H1 (cell line): ENCODE results near the gene CPE. TPM values are rescaled to one million over a fixed set of nuclear protein-coding genes. Genes with fewer than 3 reads are reported as not detected.

Experiments used
- CTCF ChIA-PET: fragments of 300-600 bp; sonication (Branson Sonifier 250); formaldehyde crosslinking; loops from one replicate; lab custom pipeline; 2021; ENCODE audit not compliant: partially characterized antibody; lab: Charles Lee
- POLR2A ChIA-PET: fragments of 300-600 bp; sonication (Branson Sonifier 250); formaldehyde crosslinking; loops from one replicate; lab custom pipeline; 2021; ENCODE audit warnings: inconsistent platforms; ENCODE audit not compliant: partially characterized antibody; lab: Charles Lee
- DNase-seq, 2 experiments: peaks; one replicate each; pipeline versions ENCODE4 v3.0.0 to v3.0.0-alpha.2; 2010 to 2022; ENCODE audit warnings: low spot score in 2 of 2, low read depth in 1 of 2, mixed read lengths in 1 of 2
- FAIRE-seq: peaks from 2 replicates; lab custom pipeline; 2011; peaks lifted over from hg19 to GRCh38; lab: Jason Lieb, UNC
- H2AFZ ChIP-seq: 2 replicates; pipeline ENCODE4 v1.8.1; 2012; ENCODE audit warnings: low read length, inconsistent platforms
- H2AK5ac ChIP-seq: 2 replicates; pipeline ENCODE4 v1.6.1; 2013; ENCODE audit warnings: low read depth, low read length
- H2BK120ac ChIP-seq: replicated peaks from 2 replicates; pipeline ENCODE3; 2013; ENCODE audit warnings: low read depth, low read length, inconsistent platforms
- H2BK12ac ChIP-seq: 2 replicates; pipeline ENCODE4 v1.6.1; 2013; ENCODE audit warnings: low read depth, low read length
- H2BK15ac ChIP-seq: 2 replicates; pipeline ENCODE4 v1.6.1; 2013; ENCODE audit warnings: low read length
- H2BK20ac ChIP-seq: 2 replicates; pipeline ENCODE4 v1.6.1; 2013; ENCODE audit warnings: low read length
- H2BK5ac ChIP-seq: 2 replicates; pipeline ENCODE4 v1.6.1; 2013; ENCODE audit warnings: low read depth, low read length
- H3K14ac ChIP-seq: 2 replicates; pipeline ENCODE4 v1.6.1; 2013; ENCODE audit warnings: inconsistent platforms; ENCODE audit not compliant: insufficient read length
- H3K18ac ChIP-seq: 2 replicates; pipeline ENCODE4 v1.6.1; 2013; ENCODE audit warnings: low read length; ENCODE audit errors: extremely low read depth
- H3K23ac ChIP-seq: 2 replicates; pipeline ENCODE4 v1.6.1; 2013; ENCODE audit warnings: inconsistent platforms; ENCODE audit not compliant: insufficient read length
- H3K23me2 ChIP-seq: 2 replicates; pipeline ENCODE4 v1.6.1; 2013; ENCODE audit warnings: low read depth, low read length
- H3K27ac ChIP-seq: 2 replicates; pipeline ENCODE4 v1.6.1; 2011; ENCODE audit warnings: low read depth, low read length, inconsistent platforms
- H3K27me3 ChIP-seq, 4 experiments: replicated peaks in 1 of 4; 1 replicate in 1 of 4; 2 replicates in 3 of 4; pipeline versions ENCODE4 v1.6.1 to v1.8.1; 2011 to 2013; ENCODE audit warnings: low read length in 3 of 4, mild to moderate bottlenecking in 3 of 4, inconsistent platforms in 2 of 4, mixed read lengths in 2 of 4, moderate library complexity in 1 of 4; ENCODE audit not compliant: control insufficient read depth in 3 of 4, insufficient read depth in 3 of 4; ENCODE audit errors: extremely low read depth in 1 of 4
- H3K36me3 ChIP-seq, 4 experiments: 2 replicates each; pipeline versions ENCODE4 v1.6.1 to v1.8.1; 2011 to 2013; ENCODE audit warnings: mild to moderate bottlenecking in 4 of 4, low read length in 3 of 4, moderate library complexity in 2 of 4, control low read depth in 1 of 4, inconsistent platforms in 1 of 4; ENCODE audit not compliant: insufficient read depth in 4 of 4, control insufficient read depth in 2 of 4
- H3K4ac ChIP-seq: replicated peaks from 2 replicates; pipeline ENCODE3; 2013; ENCODE audit warnings: low read length, low read depth, mixed read lengths, inconsistent platforms; ENCODE audit not compliant: insufficient read length
- H3K4me1 ChIP-seq, 4 experiments: replicated peaks in 1 of 4; 1 replicate in 1 of 4; 2 replicates in 3 of 4; pipeline versions ENCODE4 v1.6.1 to v1.8.1; 2011 to 2013; ENCODE audit warnings: low read length in 3 of 4, inconsistent platforms in 2 of 4, mixed read lengths in 1 of 4; ENCODE audit not compliant: insufficient read depth in 4 of 4, control insufficient read depth in 3 of 4
- H3K4me2 ChIP-seq, 2 experiments: 2 replicates each; pipeline versions ENCODE4 v1.6.1 to v1.8.1; 2011 to 2013; ENCODE audit warnings: low read depth in 2 of 2, low read length in 2 of 2, control low read depth in 1 of 2, inconsistent platforms in 1 of 2, mild to moderate bottlenecking in 1 of 2; ENCODE audit not compliant: insufficient read depth in 1 of 2
- H3K4me3 ChIP-seq, 4 experiments: fragments of 200-600, 300-600 bp in 1 of 4; sonication (generic), shearing (Covaris generic), sonication (Bioruptor Twin) in 1 of 4; 2 replicates each; pipeline versions ENCODE4 v1.5.1 to v1.8.1; 2011 to 2016; ENCODE audit warnings: low read length in 4 of 4, low read depth in 3 of 4, control low read depth in 2 of 4, inconsistent platforms in 2 of 4, mild to moderate bottlenecking in 2 of 4, mixed read lengths in 1 of 4, moderate library complexity in 1 of 4; ENCODE audit not compliant: insufficient read depth in 2 of 4; ENCODE audit errors: extremely low read depth in 1 of 4
- H3K56ac ChIP-seq: replicated peaks from 2 replicates; pipeline ENCODE3; 2013; ENCODE audit warnings: low read depth, mild to moderate bottlenecking, mixed read lengths, low read length, inconsistent platforms; ENCODE audit not compliant: insufficient read length
- H3K79me1 ChIP-seq: 2 replicates; pipeline ENCODE4 v1.6.1; 2013; ENCODE audit warnings: low read depth, low read length, control low read depth
- H3K79me2 ChIP-seq, 2 experiments: 2 replicates each; pipeline versions ENCODE4 v1.6.1 to v1.8.1; 2012 to 2013; ENCODE audit warnings: low read length in 2 of 2, mild to moderate bottlenecking in 2 of 2, inconsistent platforms in 1 of 2; ENCODE audit not compliant: insufficient read depth in 2 of 2, control insufficient read depth in 1 of 2
- H3K9ac ChIP-seq, 4 experiments: replicated peaks in 1 of 4; 1 replicate in 1 of 4; 2 replicates in 3 of 4; pipeline versions ENCODE4 v1.6.1 to v1.8.1; 2011 to 2013; ENCODE audit warnings: low read depth in 3 of 4, low read length in 3 of 4, control low read depth in 2 of 4, mild to moderate bottlenecking in 2 of 4, moderate library complexity in 2 of 4, inconsistent platforms in 1 of 4; ENCODE audit errors: extremely low read depth in 1 of 4
- H3K9me3 ChIP-seq, 2 experiments: 2 replicates each; pipeline versions ENCODE4 v1.6.1 to v1.8.1; 2012 to 2013; ENCODE audit warnings: mild to moderate bottlenecking in 2 of 2, moderate library complexity in 2 of 2, control low read depth in 1 of 2, inconsistent platforms in 1 of 2, low read depth in 1 of 2, low read length in 1 of 2, mixed read lengths in 1 of 2; ENCODE audit not compliant: insufficient read depth in 2 of 2
- H4K20me1 ChIP-seq, 2 experiments: replicated peaks in 1 of 2; 2 replicates each; pipeline versions ENCODE3 to v1.8.1; 2011 to 2013; ENCODE audit warnings: inconsistent platforms in 2 of 2, low read length in 2 of 2, mild to moderate bottlenecking in 1 of 2; ENCODE audit not compliant: insufficient read depth in 2 of 2, control insufficient read depth in 1 of 2
- H4K5ac ChIP-seq: 2 replicates; pipeline ENCODE4 v1.6.1; 2013; ENCODE audit warnings: low read length, low read depth, mixed read lengths, inconsistent platforms; ENCODE audit not compliant: insufficient read length
- H4K8ac ChIP-seq: 2 replicates; pipeline ENCODE4 v1.8.0; 2013; ENCODE audit warnings: mild to moderate bottlenecking, moderate library complexity, low read length, inconsistent platforms; ENCODE audit not compliant: insufficient read depth; ENCODE audit errors: extremely low read depth
- H4K91ac ChIP-seq: replicated peaks from 2 replicates; pipeline ENCODE3; 2013; ENCODE audit warnings: low read length, mixed read lengths, inconsistent platforms; ENCODE audit not compliant: insufficient read length
- BCL11A ChIP-seq, 2 experiments: IDR thresholded peaks; one replicate each; pipeline ENCODE4 v1.6.1; 2011; ENCODE audit warnings: low read depth in 2 of 2, low read length in 2 of 2, mild to moderate bottlenecking in 2 of 2
- HDAC6 ChIP-seq: IDR thresholded peaks from one replicate; pipeline ENCODE4 v1.7.1; 2012; ENCODE audit warnings: low read depth, mild to moderate bottlenecking, inconsistent platforms, low read length, moderate library complexity
- KDM1A ChIP-seq: fragments of 200-600, 300-600 bp; sonication (generic); IDR thresholded peaks from 2 replicates; pipeline ENCODE4 v1.7.1; 2016; ENCODE audit warnings: mild to moderate bottlenecking, low read length, borderline replicate concordance
- POU5F1 ChIP-seq: IDR thresholded peaks from 2 replicates; pipeline ENCODE4 v1.6.1; 2011; ENCODE audit warnings: low read depth, mild to moderate bottlenecking, low read length, moderate library complexity
- RXRA ChIP-seq: IDR thresholded peaks from 2 replicates; pipeline ENCODE4 v1.6.1; 2011; ENCODE audit warnings: low read depth, mild to moderate bottlenecking, low read length, moderate library complexity; ENCODE audit not compliant: insufficient read depth
- TBP ChIP-seq: IDR thresholded peaks from 2 replicates; pipeline ENCODE4 v1.6.1; 2011; ENCODE audit warnings: low read depth, low read length, improper control_type of control experiment
- whole genome bisulfite sequencing, 2 experiments: shearing (Covaris generic) in 1 of 2; methylation state at CpG; one replicate each; pipeline versions ENCODE4 v1.1.6 to v1.1.7; 2013 to 2015; ENCODE audit warnings: low lambda C conversion rate in 2 of 2, mixed read lengths in 2 of 2, inconsistent platforms in 1 of 2, low coverage in 1 of 2, missing lambda C conversion rate in 1 of 2; ENCODE audit not compliant: insufficient replicate concordance in 2 of 2, insufficient coverage in 1 of 2, insufficient read length in 1 of 2; ENCODE audit errors: extremely low coverage in 1 of 2, missing lambda C conversion rate in 1 of 2; 5-methylcytosine and 5-hydroxymethylcytosine counted together
- polyA plus RNA-seq, 7 experiments: library from polyadenylated mRNA; depleted of rRNA in 3 of 7; stranded (reverse) in 5 of 7; unstranded in 2 of 7; fragments of >200 nt in 5 of 7; fragments of 200-250 nt in 2 of 7; gene quantifications; 1 replicate in 5 of 7; 2 replicates in 1 of 7; 4 replicates in 1 of 7; pipeline versions ENCODE4 v1.2.1 to v1.2.3, GENCODE V29; 2011 to 2013; ENCODE audit warnings: missing spikeins in 2 of 7, mixed read lengths in 2 of 7
- total RNA-seq: library from RNA; stranded (reverse); fragmentation: NEBNext Ultra II Directional; extraction: Animal tissue kit (Norgen Biotek cat#: 25700); gene quantifications from 2 replicates; pipeline ENCODE4 v1.2.1, GENCODE V29; 2021
- TF ChIP-seq, protein P1 (sequence below), 3 experiments: IDR thresholded peaks; 1 replicate in 2 of 3; 2 replicates in 1 of 3; pipeline versions ENCODE4 v1.5.1 to v1.6.1; 2011; ENCODE audit warnings: low read length in 3 of 3, mild to moderate bottlenecking in 3 of 3, inconsistent platforms in 2 of 3, low read depth in 1 of 3, moderate library complexity in 1 of 3; ENCODE audit not compliant: insufficient read depth in 1 of 3; ENCODE audit errors: control extremely low read depth in 1 of 3

The CPE gene
- total and polyA plus RNA-seq, 2 of the 8 experiments (the other 6 are each of a cell fraction or from before 2014, with no cell fraction given), result 9.4 to 10.2 TPM

GRCh38 chr4:165361810-165362209, 17.0 kb upstream of the CPE start:
- no peak overlapping the region for H2BK5ac ChIP-seq
- H2BK20ac ChIP-seq, result no peak overlapping the region
- no peaks in the 10 kb centered on the region for H3K4me1 ChIP-seq
- H2BK12ac ChIP-seq, result no peak overlapping the region
- H3K4me3 ChIP-seq, result no peak overlapping the region
- no peak overlapping the region for H3K14ac ChIP-seq
- H3K9ac ChIP-seq, result no peak overlapping the region
- no peaks in the 10 kb centered on the region for H3K79me2 ChIP-seq
- H3K27ac ChIP-seq, result no peak overlapping the region
- H2AK5ac ChIP-seq, result no peak overlapping the region
- H3K9me3 ChIP-seq, result no peaks in the 10 kb centered on the region
- no peak overlapping the region for H3K4ac ChIP-seq
- no peak overlapping the region for H3K18ac ChIP-seq
- H3K36me3 ChIP-seq, result no peaks in the 10 kb centered on the region
- peaks cover 3% of the 10 kb centered on the region; the same call in 1 of the 2 replicates for H3K23me2 ChIP-seq
- H3K27me3 ChIP-seq, result no peaks in the 10 kb centered on the region
- TF ChIP-seq KDM1A (no peak), TBP (no peak), HDAC6 (no peak), RXRA (no peak), BCL11A (IDR thresholded peaks at IDR 0.05; ENCODE audit: low read depth in 2 of 2, low read length in 2 of 2) (no peak), POU5F1 (no peak)
- TF ChIP-seq, protein P1, sequence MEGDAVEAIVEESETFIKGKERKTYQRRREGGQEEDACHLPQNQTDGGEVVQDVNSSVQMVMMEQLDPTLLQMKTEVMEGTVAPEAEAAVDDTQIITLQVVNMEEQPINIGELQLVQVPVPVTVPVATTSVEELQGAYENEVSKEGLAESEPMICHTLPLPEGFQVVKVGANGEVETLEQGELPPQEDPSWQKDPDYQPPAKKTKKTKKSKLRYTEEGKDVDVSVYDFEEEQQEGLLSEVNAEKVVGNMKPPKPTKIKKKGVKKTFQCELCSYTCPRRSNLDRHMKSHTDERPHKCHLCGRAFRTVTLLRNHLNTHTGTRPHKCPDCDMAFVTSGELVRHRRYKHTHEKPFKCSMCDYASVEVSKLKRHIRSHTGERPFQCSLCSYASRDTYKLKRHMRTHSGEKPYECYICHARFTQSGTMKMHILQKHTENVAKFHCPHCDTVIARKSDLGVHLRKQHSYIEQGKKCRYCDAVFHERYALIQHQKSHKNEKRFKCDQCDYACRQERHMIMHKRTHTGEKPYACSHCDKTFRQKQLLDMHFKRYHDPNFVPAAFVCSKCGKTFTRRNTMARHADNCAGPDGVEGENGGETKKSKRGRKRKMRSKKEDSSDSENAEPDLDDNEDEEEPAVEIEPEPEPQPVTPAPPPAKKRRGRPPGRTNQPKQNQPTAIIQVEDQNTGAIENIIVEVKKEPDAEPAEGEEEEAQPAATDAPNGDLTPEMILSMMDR (IDR thresholded peaks at IDR 0.05; ENCODE audit: control extremely low read depth in 1 of 3, insufficient read depth in 1 of 3, low read depth in 1 of 3, low read length in 3 of 3), result no peak
- TF ChIP-seq, all 59 proteins: peak for 0
- H4K91ac ChIP-seq, result no peak overlapping the region
- no peak overlapping the region for H4K8ac ChIP-seq
- no peak overlapping the region for H3K4me2 ChIP-seq
- FAIRE-seq, result no peak
- POLR2A ChIA-PET, result no interaction called here
- H4K20me1 ChIP-seq, result no peaks in the 10 kb centered on the region
- no peak overlapping the region for H4K5ac ChIP-seq
- H2BK15ac ChIP-seq, result no peak overlapping the region
- no peak overlapping the region for H2BK120ac ChIP-seq
- H3K23ac ChIP-seq, result no peak overlapping the region
- DNase-seq, result no peak
- H3K56ac ChIP-seq, result no peak overlapping the region
- no peaks in the 10 kb centered on the region for H3K79me1 ChIP-seq
- no peak overlapping the region for H2AFZ ChIP-seq
- CTCF ChIA-PET, result interaction anchor here (0.5 to 3.4 kb wide), 2 partner anchors 22 to 285 kb away, joined by 5 to 13 read pairs; no protein-coding TSS in a partner anchor
- 89% methylated on average over 2 of the region's 2 CpGs; no CpG with 5 or more reads in 1 of the 2 experiments for WGBS, 2 experiments
